GM21825 (cell line): ENCODE results near the gene BCL11B.

Experiments
- ATAC-seq: cut with Tn5 transposase; IDR thresholded peaks from one replicate; pipeline ENCODE4 v1.9.1; 2021; ENCODE audit warnings: mild to moderate bottlenecking, moderate library complexity; ENCODE audit not compliant: unreplicated experiment

Gene BCL11B

GRCh38 chr14:99143126-99143525 is 128.9 kb downstream of the BCL11B start:
- ATAC-seq: no peak

GRCh38 chr14:99141236-99141635 is 130.8 kb downstream of the BCL11B start:
- no peak for ATAC-seq

- ATAC-seq: no peak
Measured at GRCh38 chr14:99138999-99139865, 132.8 kb downstream of the BCL11B start.

GRCh38 chr14:99137913-99138571 is 134.0 kb downstream of the BCL11B start:
- no peak for ATAC-seq

- no peak for ATAC-seq
Measured at GRCh38 chr14:99137001-99137700, 134.8 kb downstream of the BCL11B start.

GRCh38 chr14:99136401-99136800 is 135.6 kb downstream of the BCL11B start:
- ATAC-seq: no peak

- no peak for ATAC-seq
Measured at GRCh38 chr14:99136047-99136400, 136.0 kb downstream of the BCL11B start.

GRCh38 chr14:99134516-99135046 is 137.4 kb downstream of the BCL11B start:
- ATAC-seq: no peak

GRCh38 chr14:99133636-99134515 is 138.1 kb downstream of the BCL11B start:
- no peak for ATAC-seq

GRCh38 chr14:99132821-99133635 is 139.0 kb downstream of the BCL11B start:
- no peak for ATAC-seq

GRCh38 chr14:99131632-99132271 is 140.2 kb downstream of the BCL11B start:
- no peak for ATAC-seq

GRCh38 chr14:99129998-99130397 is 142.0 kb downstream of the BCL11B start:
- ATAC-seq: no peak

GRCh38 chr14:99129211-99129696 is 142.7 kb downstream of the BCL11B start:
- ATAC-seq: no peak

GRCh38 chr14:99128185-99128584 is 143.8 kb downstream of the BCL11B start:
- ATAC-seq: no peak

GRCh38 chr14:99127651-99128167 is 144.3 kb downstream of the BCL11B start:
- no peak for ATAC-seq

- no peak for ATAC-seq
Measured at GRCh38 chr14:99125616-99126431, 146.2 kb downstream of the BCL11B start.

GRCh38 chr14:99125113-99125512 is 146.9 kb downstream of the BCL11B start:
- no peak for ATAC-seq
